ENCODE data around the gene ADAMTS3. TPM values are rescaled to one million over a fixed set of nuclear protein-coding genes. Genes with fewer than 3 reads are reported as not detected.

Gene ADAMTS3
- total RNA-seq, 1 experiment from 2014 or later = 0.39 TPM

DNA sequence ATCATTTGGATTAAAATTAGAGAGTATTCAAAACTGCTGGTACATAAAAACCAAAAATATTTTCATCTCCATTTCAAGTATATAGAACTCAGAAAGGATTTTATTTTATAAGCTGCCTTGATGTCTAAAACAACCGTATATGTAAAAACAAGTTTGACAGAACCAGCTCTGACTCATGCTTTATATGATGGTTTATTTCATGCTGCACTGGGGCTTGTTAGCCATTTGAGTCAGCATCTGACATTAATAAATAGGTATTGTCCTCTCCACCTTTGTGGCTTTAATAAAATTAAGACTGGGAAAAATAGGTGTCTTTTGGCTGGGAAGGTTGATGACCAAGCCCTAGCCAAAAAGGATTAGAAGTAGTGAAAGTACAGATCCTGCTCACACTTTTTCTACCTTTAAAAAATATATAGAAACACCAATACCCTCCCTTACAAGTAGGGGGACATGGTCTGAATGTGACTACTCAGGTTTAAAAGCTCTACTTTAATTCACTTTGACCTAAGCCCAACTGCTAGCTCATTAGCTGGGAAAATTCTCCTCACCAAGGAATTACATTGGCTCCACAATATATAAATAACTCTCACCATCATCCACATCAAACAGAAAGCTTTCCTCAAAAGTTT, 228.1 kb downstream of the ADAMTS3 start:
- no peak for DNase-seq (ENCODE audit: low read depth, low spot score)
- in situ Hi-C loops (cut with HindIII; ENCODE audit: low pct_unique_long_range_greater_than_20kb, low sequenced_read_pairs) = no loop called here
- BruUV-seq (replicated peaks) = no TSS peak

DNA sequence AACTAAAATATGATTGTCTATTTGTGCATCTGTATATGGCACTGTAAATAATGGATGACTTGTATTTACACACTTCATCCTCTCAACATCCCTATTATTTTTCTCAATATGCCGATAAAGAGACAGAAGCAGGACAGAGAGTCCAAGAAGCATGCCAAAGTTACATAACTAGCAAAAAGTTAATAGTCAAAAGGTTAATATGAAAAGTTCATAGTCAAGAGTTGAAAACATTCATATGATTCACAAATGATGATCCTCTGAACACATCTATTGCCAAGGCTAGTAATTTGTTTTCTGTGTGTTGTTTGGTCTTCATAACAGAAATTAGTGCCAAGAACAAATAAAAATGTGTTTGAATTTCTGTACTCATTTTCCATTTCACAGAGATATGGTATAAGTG, 231.0 kb downstream of the ADAMTS3 start:
- no TSS peak for BruUV-seq (replicated peaks)
- Histone ChIP-seq H3K4me3 (ENCODE audit: low read depth in 2 of 2, low read length in 2 of 2) (no peak overlapping the region), H3K36me3 (ENCODE audit: control insufficient read depth, insufficient read depth, low read length) (no peaks in the 10 kb centered on the region), H3K27ac (ENCODE audit: low read length) (no peak overlapping the region), H3K9me3 (ENCODE audit: control insufficient read depth, insufficient read depth, low read depth, low read length) (no peaks in the 10 kb centered on the region), H3K4me1 (ENCODE audit: control insufficient read depth, insufficient read depth, low read length) (no peaks in the 10 kb centered on the region), H3K27me3 (ENCODE audit: control insufficient read depth, insufficient read depth, low read length) (no peaks in the 10 kb centered on the region)
- intact Hi-C loops (cut with micrococcal nuclease; ENCODE audit: unreplicated experiment) (no loop called here), in situ Hi-C loops (cut with HindIII; ENCODE audit: low pct_unique_long_range_greater_than_20kb, low sequenced_read_pairs) (no loop called here)
- ChIA-PET CTCF (no interaction called here), POLR2A (no interaction called here)
- TF ChIP-seq POLR2AphosphoS5 (IDR thresholded peaks at IDR 0.05; ENCODE audit: low read depth, low read length) = no peak
- TF ChIP-seq TCF7L2 (IDR thresholded peaks at IDR 0.05; ENCODE audit: low read depth, low read length) = no peak
- TF ChIP-seq, protein P1, sequence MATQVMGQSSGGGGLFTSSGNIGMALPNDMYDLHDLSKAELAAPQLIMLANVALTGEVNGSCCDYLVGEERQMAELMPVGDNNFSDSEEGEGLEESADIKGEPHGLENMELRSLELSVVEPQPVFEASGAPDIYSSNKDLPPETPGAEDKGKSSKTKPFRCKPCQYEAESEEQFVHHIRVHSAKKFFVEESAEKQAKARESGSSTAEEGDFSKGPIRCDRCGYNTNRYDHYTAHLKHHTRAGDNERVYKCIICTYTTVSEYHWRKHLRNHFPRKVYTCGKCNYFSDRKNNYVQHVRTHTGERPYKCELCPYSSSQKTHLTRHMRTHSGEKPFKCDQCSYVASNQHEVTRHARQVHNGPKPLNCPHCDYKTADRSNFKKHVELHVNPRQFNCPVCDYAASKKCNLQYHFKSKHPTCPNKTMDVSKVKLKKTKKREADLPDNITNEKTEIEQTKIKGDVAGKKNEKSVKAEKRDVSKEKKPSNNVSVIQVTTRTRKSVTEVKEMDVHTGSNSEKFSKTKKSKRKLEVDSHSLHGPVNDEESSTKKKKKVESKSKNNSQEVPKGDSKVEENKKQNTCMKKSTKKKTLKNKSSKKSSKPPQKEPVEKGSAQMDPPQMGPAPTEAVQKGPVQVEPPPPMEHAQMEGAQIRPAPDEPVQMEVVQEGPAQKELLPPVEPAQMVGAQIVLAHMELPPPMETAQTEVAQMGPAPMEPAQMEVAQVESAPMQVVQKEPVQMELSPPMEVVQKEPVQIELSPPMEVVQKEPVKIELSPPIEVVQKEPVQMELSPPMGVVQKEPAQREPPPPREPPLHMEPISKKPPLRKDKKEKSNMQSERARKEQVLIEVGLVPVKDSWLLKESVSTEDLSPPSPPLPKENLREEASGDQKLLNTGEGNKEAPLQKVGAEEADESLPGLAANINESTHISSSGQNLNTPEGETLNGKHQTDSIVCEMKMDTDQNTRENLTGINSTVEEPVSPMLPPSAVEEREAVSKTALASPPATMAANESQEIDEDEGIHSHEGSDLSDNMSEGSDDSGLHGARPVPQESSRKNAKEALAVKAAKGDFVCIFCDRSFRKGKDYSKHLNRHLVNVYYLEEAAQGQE (IDR thresholded peaks at IDR 0.05; ENCODE audit: insufficient read depth in 1 of 2, low read depth in 2 of 2, low read length in 1 of 2) = no peak
- TF ChIP-seq, protein P2, sequence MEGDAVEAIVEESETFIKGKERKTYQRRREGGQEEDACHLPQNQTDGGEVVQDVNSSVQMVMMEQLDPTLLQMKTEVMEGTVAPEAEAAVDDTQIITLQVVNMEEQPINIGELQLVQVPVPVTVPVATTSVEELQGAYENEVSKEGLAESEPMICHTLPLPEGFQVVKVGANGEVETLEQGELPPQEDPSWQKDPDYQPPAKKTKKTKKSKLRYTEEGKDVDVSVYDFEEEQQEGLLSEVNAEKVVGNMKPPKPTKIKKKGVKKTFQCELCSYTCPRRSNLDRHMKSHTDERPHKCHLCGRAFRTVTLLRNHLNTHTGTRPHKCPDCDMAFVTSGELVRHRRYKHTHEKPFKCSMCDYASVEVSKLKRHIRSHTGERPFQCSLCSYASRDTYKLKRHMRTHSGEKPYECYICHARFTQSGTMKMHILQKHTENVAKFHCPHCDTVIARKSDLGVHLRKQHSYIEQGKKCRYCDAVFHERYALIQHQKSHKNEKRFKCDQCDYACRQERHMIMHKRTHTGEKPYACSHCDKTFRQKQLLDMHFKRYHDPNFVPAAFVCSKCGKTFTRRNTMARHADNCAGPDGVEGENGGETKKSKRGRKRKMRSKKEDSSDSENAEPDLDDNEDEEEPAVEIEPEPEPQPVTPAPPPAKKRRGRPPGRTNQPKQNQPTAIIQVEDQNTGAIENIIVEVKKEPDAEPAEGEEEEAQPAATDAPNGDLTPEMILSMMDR (IDR thresholded peaks at IDR 0.05) = no peak
- DNase-seq (ENCODE audit: low read depth, low spot score) (no peak), ATAC-seq (no peak)

More for the DNA sequence above, 228.1 kb downstream of the ADAMTS3 start:
- TF ChIP-seq, protein P2 (IDR thresholded peaks at IDR 0.05) = no peak
- TF ChIP-seq TCF7L2 (IDR thresholded peaks at IDR 0.05; ENCODE audit: low read depth, low read length) (no peak), POLR2AphosphoS5 (IDR thresholded peaks at IDR 0.05; ENCODE audit: low read depth, low read length) (no peak), SIN3A (IDR thresholded peaks at IDR 0.05; ENCODE audit: borderline replicate concordance, insufficient read depth, low read depth, low read length) (no peak)
- TF ChIP-seq, protein P1 (IDR thresholded peaks at IDR 0.05; ENCODE audit: insufficient read depth in 1 of 2, low read depth in 2 of 2, low read length in 1 of 2) = no peak
- Histone ChIP-seq H3K27ac (ENCODE audit: low read length) (no peak overlapping the region), H3K27me3 (ENCODE audit: control insufficient read depth, insufficient read depth, low read length) (no peaks in the 10 kb centered on the region), H3K4me1 (ENCODE audit: control insufficient read depth, insufficient read depth, low read length) (no peaks in the 10 kb centered on the region), H3K4me3 (ENCODE audit: low read depth in 2 of 2, low read length in 2 of 2) (no peak overlapping the region), H3K9me3 (ENCODE audit: control insufficient read depth, insufficient read depth, low read depth, low read length) (no peaks in the 10 kb centered on the region), H3K36me3 (ENCODE audit: control insufficient read depth, insufficient read depth, low read length) (no peaks in the 10 kb centered on the region)
- ChIA-PET POLR2A (no interaction called here), CTCF (no interaction called here)
- ATAC-seq = no peak
- intact Hi-C loops (cut with micrococcal nuclease; ENCODE audit: unreplicated experiment) = no loop called here

All from Panc1 (cell line).